OCI-LY3 (cell line): ENCODE results near the gene NGB.

Source experiments
- CTCF ChIP-seq: fragments of 200-600, 300-600 bp; sonication (generic); IDR thresholded peaks from 2 replicates; pipeline ENCODE4 v1.5.1; 2014; ENCODE audit warnings: antibody characterized with exemption, low read length, low read depth
- EZH2phosphoT487 ChIP-seq: fragments of 200-600 bp; shearing (Covaris generic); IDR thresholded peaks from 2 replicates; pipeline ENCODE4 v1.6.1; 2018; ENCODE audit warnings: antibody characterized with exemption, mixed run types, low read depth

- TF ChIP-seq CTCF (no peak), EZH2phosphoT487 (no peak)
Observed at GRCh38 chr14:77239412-77239811, 31.6 kb downstream of the NGB start.
